Lower lobe of right lung (tissue), 2 donors: Measurements from ENCODE around the gene FAM234A. TPM values are rescaled to one million over a fixed set of nuclear protein-coding genes. Genes with fewer than 3 reads are reported as not detected.

Source experiments
- ATAC-seq, 2 donors: fragments of 200-7000 bp; cut with Tn5 transposase; one replicate each; pipeline ENCODE4 v1.9.1; 2020 to 2022; ENCODE audit warnings: mild to moderate bottlenecking in 2 of 2, moderate library complexity in 2 of 2
- DNase-seq: peaks from one replicate; pipeline ENCODE4 v3.0.0-alpha.2; 2020
- H3K27ac ChIP-seq: fragments of 200-600 bp; one replicate; pipeline ENCODE4 v1.8.0; 2022
- H3K27me3 ChIP-seq: fragments of 200-600 bp; one replicate; pipeline ENCODE4 v1.8.0; 2022; ENCODE audit warnings: low read depth
- H3K36me3 ChIP-seq: fragments of 200-600 bp; one replicate; pipeline ENCODE4 v1.8.0; 2022; ENCODE audit warnings: mild to moderate bottlenecking
- H3K4me1 ChIP-seq: fragments of 200-600 bp; one replicate; pipeline ENCODE4 v1.8.0; 2022
- H3K4me3 ChIP-seq: fragments of 200-600 bp; one replicate; pipeline ENCODE4 v1.8.0; 2022; ENCODE audit warnings: mild to moderate bottlenecking
- H3K9me3 ChIP-seq: fragments of 200-600 bp; one replicate; pipeline ENCODE4 v1.8.0; 2022
- intact Hi-C: fragments of 100-400 bp; cut with DNase I; formaldehyde crosslinking; loops from one replicate; pipeline ENCODE4 v1.11.0; 2022
- total RNA-seq: library from RNA; stranded (reverse); fragmentation: NEBNext Ultra II Directional; extraction: Animal tissue kit (Norgen Biotek cat#: 25700); gene quantifications from one replicate; pipeline ENCODE4 v1.2.1, GENCODE V29; 2021
- TF ChIP-seq, protein P1 (sequence below): fragments of 200-600 bp; IDR thresholded peaks from one replicate; pipeline ENCODE4 v1.8.0; 2022; ENCODE audit warnings: antibody characterized with exemption, mild to moderate bottlenecking
- donor health status: DM: no; HTN: yes; CAD: no; lungs with severe emphysema.

FAM234A gene
- total RNA-seq, 1 donor from 2014 or later = 51.7 TPM

DNA sequence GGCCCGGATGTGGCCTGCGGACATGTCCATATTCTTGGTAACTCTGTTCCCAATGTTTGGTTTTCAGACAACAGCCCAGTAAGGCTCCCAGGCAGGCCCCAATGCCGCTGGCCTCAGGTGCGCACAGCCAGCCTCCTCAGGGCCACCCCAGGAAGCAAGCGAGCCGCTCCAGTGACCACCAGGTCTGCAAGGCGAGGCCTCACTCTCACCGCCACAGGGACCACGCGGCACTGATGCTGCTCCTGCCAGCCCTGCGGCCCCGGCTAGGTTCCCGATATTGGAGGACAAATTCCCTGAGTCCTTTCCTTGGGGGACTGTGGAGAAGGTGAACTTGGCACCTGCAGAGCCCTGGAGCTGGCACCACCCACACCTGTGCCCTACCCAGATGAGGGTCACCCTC, 67.3 kb downstream of the FAM234A start:
- peaks cover 60% of the 10 kb centered on the region for H3K36me3 ChIP-seq
- intact Hi-C loops = no loop called here
- no peaks in the 10 kb centered on the region for H3K9me3 ChIP-seq
- no peaks in the 10 kb centered on the region for H3K4me1 ChIP-seq
- DNase-seq = no peak
- no peak for ATAC-seq
- TF ChIP-seq, protein P1, sequence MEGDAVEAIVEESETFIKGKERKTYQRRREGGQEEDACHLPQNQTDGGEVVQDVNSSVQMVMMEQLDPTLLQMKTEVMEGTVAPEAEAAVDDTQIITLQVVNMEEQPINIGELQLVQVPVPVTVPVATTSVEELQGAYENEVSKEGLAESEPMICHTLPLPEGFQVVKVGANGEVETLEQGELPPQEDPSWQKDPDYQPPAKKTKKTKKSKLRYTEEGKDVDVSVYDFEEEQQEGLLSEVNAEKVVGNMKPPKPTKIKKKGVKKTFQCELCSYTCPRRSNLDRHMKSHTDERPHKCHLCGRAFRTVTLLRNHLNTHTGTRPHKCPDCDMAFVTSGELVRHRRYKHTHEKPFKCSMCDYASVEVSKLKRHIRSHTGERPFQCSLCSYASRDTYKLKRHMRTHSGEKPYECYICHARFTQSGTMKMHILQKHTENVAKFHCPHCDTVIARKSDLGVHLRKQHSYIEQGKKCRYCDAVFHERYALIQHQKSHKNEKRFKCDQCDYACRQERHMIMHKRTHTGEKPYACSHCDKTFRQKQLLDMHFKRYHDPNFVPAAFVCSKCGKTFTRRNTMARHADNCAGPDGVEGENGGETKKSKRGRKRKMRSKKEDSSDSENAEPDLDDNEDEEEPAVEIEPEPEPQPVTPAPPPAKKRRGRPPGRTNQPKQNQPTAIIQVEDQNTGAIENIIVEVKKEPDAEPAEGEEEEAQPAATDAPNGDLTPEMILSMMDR = no peak
- no peaks in the 10 kb centered on the region for H3K27me3 ChIP-seq
- H3K4me3 ChIP-seq = no peak overlapping the region
- H3K27ac ChIP-seq = no peak overlapping the region

GRCh38 chr16:303760-304505, 69.3 kb downstream of the FAM234A start:
- ATAC-seq (peak; percentile 26 to 42), DNase-seq (no peak)
- TF ChIP-seq, protein P1 = no peak
- peaks cover 60% of the 10 kb centered on the region for H3K36me3 ChIP-seq
- H3K4me1 ChIP-seq = no peaks in the 10 kb centered on the region
- intact Hi-C loops = no loop called here
- H3K4me3 ChIP-seq = no peak overlapping the region
- no peaks in the 10 kb centered on the region for H3K27me3 ChIP-seq
- no peak overlapping the region for H3K27ac ChIP-seq
- H3K9me3 ChIP-seq = no peaks in the 10 kb centered on the region

DNA sequence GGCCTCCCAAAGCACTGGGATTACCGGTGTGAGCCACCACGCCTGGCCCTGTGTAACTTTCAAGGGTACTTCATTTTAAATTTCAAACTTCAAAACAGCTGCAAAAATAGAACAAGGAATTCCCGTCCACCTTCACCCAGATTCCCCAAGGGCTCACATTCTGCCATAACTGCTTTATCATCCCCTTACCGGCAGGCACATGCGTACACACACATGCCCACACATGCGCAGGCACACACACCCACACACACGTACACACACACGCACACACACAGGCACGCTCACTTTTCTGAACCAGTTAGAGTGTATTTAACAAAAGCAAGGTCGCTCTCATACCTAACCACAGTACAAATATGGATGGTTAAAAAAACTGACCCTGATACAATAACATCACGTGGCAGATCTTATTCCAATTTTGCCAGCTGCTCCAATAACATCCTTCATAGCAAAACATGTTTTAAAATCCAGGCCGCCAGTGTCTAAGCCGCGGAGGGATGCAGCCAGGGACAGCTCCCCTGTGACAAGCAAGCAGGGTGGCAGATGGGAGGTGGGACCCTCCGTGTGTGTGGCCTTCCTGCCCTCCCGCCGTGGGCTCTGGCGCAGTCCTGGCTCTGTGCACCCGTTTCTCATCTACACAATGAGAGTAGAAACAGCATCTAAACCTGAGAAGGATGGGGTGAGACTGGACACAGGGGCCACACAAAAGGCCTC, 71.5 kb downstream of the FAM234A start:
- Histone ChIP-seq H3K27me3 (no peaks in the 10 kb centered on the region), H3K27ac (no peak overlapping the region), H3K4me3 (no peak overlapping the region), H3K9me3 (no peaks in the 10 kb centered on the region), H3K4me1 (no peaks in the 10 kb centered on the region), H3K36me3 (peaks cover 72% of the 10 kb centered on the region)
- DNase-seq = no peak
- TF ChIP-seq, protein P1 = no peak
- intact Hi-C loops = no loop called here
- no peak for ATAC-seq

- Histone ChIP-seq H3K27me3 (no peaks in the 10 kb centered on the region), H3K9me3 (no peaks in the 10 kb centered on the region), H3K27ac (no peak overlapping the region), H3K4me1 (no peaks in the 10 kb centered on the region), H3K36me3 (peaks cover 77% of the 10 kb centered on the region), H3K4me3 (no peak overlapping the region)
- ATAC-seq (no peak), DNase-seq (no peak)
- TF ChIP-seq, protein P1 = no peak
- intact Hi-C loops = no loop called here
These were observed 72.3 kb downstream of the FAM234A start for GRCh38 chr16:306911-307370.

- Histone ChIP-seq H3K36me3 (peaks cover 77% of the 10 kb centered on the region), H3K27ac (no peak overlapping the region), H3K4me3 (no peak overlapping the region), H3K9me3 (no peaks in the 10 kb centered on the region), H3K4me1 (no peaks in the 10 kb centered on the region), H3K27me3 (no peaks in the 10 kb centered on the region)
- TF ChIP-seq, protein P1 = no peak
- DNase-seq (no peak), ATAC-seq (no peak)
- intact Hi-C loops = no loop called here
These were observed 73.2 kb downstream of the FAM234A start for GRCh38 chr16:307691-308312.
